ENCODE results near the gene PSMD6. TPM values are rescaled to one million over a fixed set of nuclear protein-coding genes. Genes with fewer than 3 reads are reported as not detected.

The PSMD6 gene
- polyA plus RNA-seq, 3 donors = 54.6 to 135 (median 101) TPM

- peak overlapping the region in 1 of 7 donors; percentile 6 for H3K27ac Mint-ChIP-seq
- H3K4me3 Mint-ChIP-seq = no peak overlapping the region
- H2AFZ ChIP-seq (ENCODE audit: insufficient read depth, low read depth, low read length, poor library complexity, severe bottlenecking) = peak overlapping the region; percentile 72
- H3K9ac ChIP-seq (ENCODE audit: insufficient read depth, low read length, poor library complexity, severe bottlenecking) = no peak overlapping the region
- WGBS (ENCODE audit: insufficient coverage) = 69% methylated on average over 3 of the region's 13 CpGs
- intact Hi-C loops (cut with micrococcal nuclease) = loop anchor here (5.0 to 10.0 kb wide), 2 partner anchors 450 to 453 kb away; no protein-coding TSS in a partner anchor
- peaks cover 19 to 34% of the 10 kb centered on the region in 2 donors for H3K27me3 ChIP-seq (ENCODE audit: control insufficient read depth in 2 of 2, insufficient read depth in 2 of 2, low read length in 2 of 2)
- H3K27ac ChIP-seq (ENCODE audit: low read depth in 1 of 2, low read length in 2 of 2) = no peak overlapping the region
- H3K9me3 Mint-ChIP-seq = peaks cover 0 to 4% (median 0%) of the 10 kb centered on the region in 7 donors
- no peak for TF ChIP-seq CTCF (IDR thresholded peaks at IDR 0.05)
- peaks cover 6% of the 10 kb centered on the region for H3K4me1 Mint-ChIP-seq
- no peak overlapping the region for H3K4me3 ChIP-seq (replicated peaks in 1 of 3; ENCODE audit: low read depth in 2 of 3, low read length in 3 of 3)
- no peaks in the 10 kb centered on the region for H3K79me2 ChIP-seq (ENCODE audit: insufficient read depth, low read length)
- no peaks in the 10 kb centered on the region for H3K36me3 Mint-ChIP-seq
- H3K4me2 ChIP-seq (replicated peaks; ENCODE audit: extremely low read depth, low read length, poor library complexity, severe bottlenecking) = no peak overlapping the region
- H3K4me1 ChIP-seq (ENCODE audit: control insufficient read depth in 1 of 2, insufficient read depth in 2 of 2, low read length in 2 of 2) = peaks cover 5% of the 10 kb centered on the region in 2 donors
- no peaks in the 10 kb centered on the region for H4K20me1 ChIP-seq (ENCODE audit: insufficient read depth, low read length)
- no peaks in the 10 kb centered on the region for H3K9me3 ChIP-seq (replicated peaks in 1 of 2; ENCODE audit: control insufficient read depth in 1 of 2, insufficient read depth in 1 of 2, low read length in 2 of 2)
- peaks cover 15 to 44% (median 20%) of the 10 kb centered on the region in 3 donors for H3K27me3 Mint-ChIP-seq (ENCODE audit: low read depth in 3 of 3)
- no peaks in the 10 kb centered on the region for H3K36me3 ChIP-seq (replicated peaks in 1 of 2; ENCODE audit: control insufficient read depth in 1 of 2, insufficient read depth in 2 of 2, low read length in 2 of 2)
- DNase-seq = no peak
Measured at GRCh38 chr3:64031540-64032508, 8.5 kb upstream of the PSMD6 start.

GRCh38 chr3:64030741-64031140 lies 7.4 kb upstream of the PSMD6 start:
- peak; percentile 40 to 72 (median 66) for DNase-seq
- Histone ChIP-seq H3K9ac (ENCODE audit: insufficient read depth, low read length, poor library complexity, severe bottlenecking) (no peak overlapping the region), H3K36me3 (replicated peaks in 1 of 2; ENCODE audit: control insufficient read depth in 1 of 2, insufficient read depth in 2 of 2, low read length in 2 of 2) (no peaks in the 10 kb centered on the region), H2AFZ (ENCODE audit: insufficient read depth, low read depth, low read length, poor library complexity, severe bottlenecking) (peak overlapping the region; percentile 72), H3K79me2 (ENCODE audit: insufficient read depth, low read length) (no peaks in the 10 kb centered on the region), H4K20me1 (ENCODE audit: insufficient read depth, low read length) (no peaks in the 10 kb centered on the region), H3K4me2 (replicated peaks; ENCODE audit: extremely low read depth, low read length, poor library complexity, severe bottlenecking) (peak overlapping the region; percentile 68), H3K4me1 (ENCODE audit: control insufficient read depth in 1 of 2, insufficient read depth in 2 of 2, low read length in 2 of 2) (peaks cover 5% of the 10 kb centered on the region in 2 donors), H3K9me3 (replicated peaks in 1 of 2; ENCODE audit: control insufficient read depth in 1 of 2, insufficient read depth in 1 of 2, low read length in 2 of 2) (no peaks in the 10 kb centered on the region), H3K27me3 (ENCODE audit: control insufficient read depth in 2 of 2, insufficient read depth in 2 of 2, low read length in 2 of 2) (peaks cover 19 to 38% of the 10 kb centered on the region in 2 donors), H3K27ac (ENCODE audit: low read depth in 1 of 2, low read length in 2 of 2) (no peak overlapping the region), H3K4me3 (replicated peaks in 1 of 3; ENCODE audit: low read depth in 2 of 3, low read length in 3 of 3) (peak overlapping the region; percentile 1 to 66 (median 22))
- TF ChIP-seq CTCF (IDR thresholded peaks at IDR 0.05) = peak; percentile 90
- Mint-ChIP-seq H3K9me3 (peaks cover 0 to 4% (median 0%) of the 10 kb centered on the region in 7 donors), H3K4me3 (peak overlapping the region; percentile 82 to 94), H3K27me3 (ENCODE audit: low read depth in 3 of 3) (peaks cover 16 to 45% (median 23%) of the 10 kb centered on the region in 3 donors), H3K27ac (peak overlapping the region in 1 of 7 donors; percentile 60), H3K36me3 (no peaks in the 10 kb centered on the region), H3K4me1 (peaks cover 6% of the 10 kb centered on the region)
- intact Hi-C loops (cut with micrococcal nuclease) = loop anchor here (5.0 to 10.0 kb wide), 2 partner anchors 452 to 454 kb away; no protein-coding TSS in a partner anchor
- 4% methylated on average over 16 of the region's 16 CpGs for WGBS (ENCODE audit: insufficient coverage)

All from CD14-positive monocyte (primary cell).